ENCODE measurements around the gene ELMO3.

DNA sequence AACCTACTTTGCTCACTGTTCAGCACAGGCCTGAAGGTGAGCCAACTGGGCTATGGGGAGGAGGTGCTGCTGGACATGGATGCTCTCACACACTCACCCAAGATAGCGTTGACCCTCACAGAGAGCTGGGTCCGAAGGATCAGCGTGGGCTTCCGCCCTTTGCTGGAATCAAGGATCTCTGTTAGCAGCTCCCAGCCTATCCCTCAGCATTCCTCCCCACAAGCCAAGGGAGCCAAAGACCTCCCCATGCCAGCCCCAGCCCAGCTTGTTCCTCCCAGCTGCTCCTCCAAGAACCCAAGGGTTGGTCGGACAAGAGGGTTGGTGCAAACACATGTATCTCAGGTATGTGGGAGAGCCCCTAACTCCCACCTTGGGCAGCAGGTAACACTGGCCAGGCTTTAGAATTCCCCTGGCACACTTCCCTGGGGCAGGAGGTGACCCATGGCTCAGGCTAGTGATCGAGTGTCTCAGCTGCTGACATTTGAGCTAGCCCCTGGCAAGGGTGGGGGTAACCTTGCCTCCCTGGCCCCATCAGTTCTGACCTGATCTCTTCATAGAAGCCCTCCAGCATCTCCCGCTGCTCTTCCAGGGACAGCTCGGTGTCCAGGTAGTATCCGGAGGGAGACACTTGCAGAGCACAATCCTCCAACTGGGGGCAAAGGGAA, 40.0 kb downstream of the ELMO3 start:
- TF ChIP-seq OSR1 (CRISPR knock-in tag; IDR thresholded peaks at IDR 0.05) (no peak), ZFP30 (CRISPR knock-in tag; IDR thresholded peaks at IDR 0.05) (no peak), GLIS3 (CRISPR knock-in tag; IDR thresholded peaks at IDR 0.05) (no peak), ZNF565 (CRISPR knock-in tag; conservative IDR thresholded peaks at IDR 0.05; ENCODE audit: low read depth) (no peak), ZNF8 (CRISPR knock-in tag; IDR thresholded peaks at IDR 0.05) (no peak), TCF4 (CRISPR knock-in tag; IDR thresholded peaks at IDR 0.05; ENCODE audit: borderline replicate concordance) (no peak), ZC3H10 (CRISPR knock-in tag; IDR thresholded peaks at IDR 0.05) (no peak)
- TF ChIP-seq, protein P1, sequence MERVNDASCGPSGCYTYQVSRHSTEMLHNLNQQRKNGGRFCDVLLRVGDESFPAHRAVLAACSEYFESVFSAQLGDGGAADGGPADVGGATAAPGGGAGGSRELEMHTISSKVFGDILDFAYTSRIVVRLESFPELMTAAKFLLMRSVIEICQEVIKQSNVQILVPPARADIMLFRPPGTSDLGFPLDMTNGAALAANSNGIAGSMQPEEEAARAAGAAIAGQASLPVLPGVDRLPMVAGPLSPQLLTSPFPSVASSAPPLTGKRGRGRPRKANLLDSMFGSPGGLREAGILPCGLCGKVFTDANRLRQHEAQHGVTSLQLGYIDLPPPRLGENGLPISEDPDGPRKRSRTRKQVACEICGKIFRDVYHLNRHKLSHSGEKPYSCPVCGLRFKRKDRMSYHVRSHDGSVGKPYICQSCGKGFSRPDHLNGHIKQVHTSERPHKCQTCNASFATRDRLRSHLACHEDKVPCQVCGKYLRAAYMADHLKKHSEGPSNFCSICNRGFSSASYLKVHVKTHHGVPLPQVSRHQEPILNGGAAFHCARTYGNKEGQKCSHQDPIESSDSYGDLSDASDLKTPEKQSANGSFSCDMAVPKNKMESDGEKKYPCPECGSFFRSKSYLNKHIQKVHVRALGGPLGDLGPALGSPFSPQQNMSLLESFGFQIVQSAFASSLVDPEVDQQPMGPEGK (CRISPR knock-in tag; IDR thresholded peaks at IDR 0.05; ENCODE audit: borderline replicate concordance), result no peak
- TF ChIP-seq, protein P2, sequence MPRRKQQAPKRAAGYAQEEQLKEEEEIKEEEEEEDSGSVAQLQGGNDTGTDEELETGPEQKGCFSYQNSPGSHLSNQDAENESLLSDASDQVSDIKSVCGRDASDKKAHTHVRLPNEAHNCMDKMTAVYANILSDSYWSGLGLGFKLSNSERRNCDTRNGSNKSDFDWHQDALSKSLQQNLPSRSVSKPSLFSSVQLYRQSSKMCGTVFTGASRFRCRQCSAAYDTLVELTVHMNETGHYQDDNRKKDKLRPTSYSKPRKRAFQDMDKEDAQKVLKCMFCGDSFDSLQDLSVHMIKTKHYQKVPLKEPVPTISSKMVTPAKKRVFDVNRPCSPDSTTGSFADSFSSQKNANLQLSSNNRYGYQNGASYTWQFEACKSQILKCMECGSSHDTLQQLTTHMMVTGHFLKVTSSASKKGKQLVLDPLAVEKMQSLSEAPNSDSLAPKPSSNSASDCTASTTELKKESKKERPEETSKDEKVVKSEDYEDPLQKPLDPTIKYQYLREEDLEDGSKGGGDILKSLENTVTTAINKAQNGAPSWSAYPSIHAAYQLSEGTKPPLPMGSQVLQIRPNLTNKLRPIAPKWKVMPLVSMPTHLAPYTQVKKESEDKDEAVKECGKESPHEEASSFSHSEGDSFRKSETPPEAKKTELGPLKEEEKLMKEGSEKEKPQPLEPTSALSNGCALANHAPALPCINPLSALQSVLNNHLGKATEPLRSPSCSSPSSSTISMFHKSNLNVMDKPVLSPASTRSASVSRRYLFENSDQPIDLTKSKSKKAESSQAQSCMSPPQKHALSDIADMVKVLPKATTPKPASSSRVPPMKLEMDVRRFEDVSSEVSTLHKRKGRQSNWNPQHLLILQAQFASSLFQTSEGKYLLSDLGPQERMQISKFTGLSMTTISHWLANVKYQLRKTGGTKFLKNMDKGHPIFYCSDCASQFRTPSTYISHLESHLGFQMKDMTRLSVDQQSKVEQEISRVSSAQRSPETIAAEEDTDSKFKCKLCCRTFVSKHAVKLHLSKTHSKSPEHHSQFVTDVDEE (CRISPR knock-in tag; IDR thresholded peaks at IDR 0.05), result no peak

Data from SK-N-SH treated with all-trans-retinoic acid at 6 μM for 48 hours (cell line).